NK-92 (cell line): ENCODE data around the gene ZNF445.
"Not testable (repeated sequence)": the region's sequence is repeated elsewhere in the genome, so short reads cannot be mapped to it uniquely, and the experiment has no call there.

Source experiments
- DNase-seq: peaks from one replicate; lab custom pipeline; 2025; ENCODE audit not compliant: unreplicated experiment; lab: John Stamatoyannopoulos, UW

Gene ZNF445

GRCh38 chr3:44477312-44478030 is at the start of gene ZNF445:
Gene ZNF445 (minus strand): TSS chr3:44477670. CDS start chr3:44455549, 22,121 bp downstream.
- no peak for DNase-seq

- DNase-seq, result no peak
These were observed 47.6 kb upstream of the ZNF445 start for GRCh38 chr3:44525060-44525459.

- DNase-seq, result no peak
These were observed 45.0 kb upstream of the ZNF445 start for GRCh38 chr3:44522494-44522933.

GRCh38 chr3:44521721-44522120 is 44.3 kb upstream of the ZNF445 start:
- DNase-seq, result no peak

GRCh38 chr3:44518782-44519156 is 41.3 kb upstream of the ZNF445 start:
- DNase-seq, result no peak

- no peak for DNase-seq
These were observed 38.8 kb upstream of the ZNF445 start for GRCh38 chr3:44516230-44516629.

- no peak for DNase-seq
These were observed 36.0 kb upstream of the ZNF445 start for GRCh38 chr3:44513513-44513912.

- DNase-seq, result no peak
These were observed 33.7 kb upstream of the ZNF445 start for GRCh38 chr3:44511238-44511566.

- no peak for DNase-seq
These were observed 32.5 kb upstream of the ZNF445 start for GRCh38 chr3:44510000-44510368.

- DNase-seq, result no peak
These were observed 32.0 kb upstream of the ZNF445 start for GRCh38 chr3:44509393-44509921.

- no peak for DNase-seq
These were observed 29.5 kb upstream of the ZNF445 start for GRCh38 chr3:44506961-44507360.

- no peak for DNase-seq
These were observed 29.1 kb upstream of the ZNF445 start for GRCh38 chr3:44506556-44506955.

- DNase-seq, result no peak
These were observed 27.1 kb upstream of the ZNF445 start for GRCh38 chr3:44504566-44504965.

GRCh38 chr3:44503178-44503577 is 25.7 kb upstream of the ZNF445 start:
- not testable (repeated sequence) for DNase-seq

GRCh38 chr3:44501971-44502370 is 24.5 kb upstream of the ZNF445 start:
- no peak for DNase-seq

- not testable (repeated sequence) for DNase-seq
These were observed 22.4 kb upstream of the ZNF445 start for GRCh38 chr3:44499899-44500168.

GRCh38 chr3:44499149-44499898 is 21.9 kb upstream of the ZNF445 start:
- no peak for DNase-seq

- DNase-seq, result no peak
These were observed 18.4 kb upstream of the ZNF445 start for GRCh38 chr3:44495636-44496415.

- no peak for DNase-seq
These were observed 15.0 kb upstream of the ZNF445 start for GRCh38 chr3:44492496-44492895.

- DNase-seq, result no peak
These were observed 5.3 kb upstream of the ZNF445 start for GRCh38 chr3:44482721-44483120.

GRCh38 chr3:44478606-44479094 is 1.2 kb upstream of the ZNF445 start:
- DNase-seq, result no peak

- DNase-seq, result no peak
These were observed 592 bp upstream of the ZNF445 start for GRCh38 chr3:44478055-44478468.
